ENCODE measurements around the gene SCNN1G. TPM values are rescaled to one million over a fixed set of nuclear protein-coding genes. Genes with fewer than 3 reads are reported as not detected.

The SCNN1G gene
- total RNA-seq, 1 experiment from 2014 or later = not detected

- POLR2A ChIA-PET = no interaction called here
These were observed 19.6 kb downstream of the SCNN1G start for GRCh38 chr16:23202166-23202565.

GRCh38 chr16:23206986-23207385, 24.4 kb downstream of the SCNN1G start:
- ChIA-PET POLR2A (no interaction called here), CTCF (no interaction called here), RAD21 (ENCODE audit: low non-redundant PET in 1 of 2, low total read pairs in 2 of 2, uncharacterized antibody in 2 of 2, unreplicated experiment in 2 of 2) (no interaction called here)
- H4K20me1 ChIP-seq (ENCODE audit: insufficient read depth) = no peaks in the 10 kb centered on the region
- H3K79me2 ChIP-seq (ENCODE audit: insufficient read depth, low read length) = no peaks in the 10 kb centered on the region
- no peak overlapping the region for H3K27ac ChIP-seq (ENCODE audit: low read depth, low read length)
- no peak for DNase-seq (ENCODE audit: low read depth, low spot score)
- intact Hi-C loops (cut with micrococcal nuclease) = no loop called here
- no TSS peak for BruUV-seq (replicated peaks)
- no peak overlapping the region for H3K4me3 ChIP-seq (replicated peaks in 1 of 2; ENCODE audit: low read depth in 1 of 2, low read length in 2 of 2)
- ATAC-seq = no peak
- TF ChIP-seq ZFX (IDR thresholded peaks at IDR 0.05) (no peak), CBX3 (IDR thresholded peaks at IDR 0.05; ENCODE audit: low read depth) (no peak), CEBPB (IDR thresholded peaks at IDR 0.05; ENCODE audit: low read depth) (no peak), TCF7L2 (IDR thresholded peaks at IDR 0.05; ENCODE audit: borderline replicate concordance, extremely low read depth, insufficient read depth, insufficient read length) (no peak), ATF3 (IDR thresholded peaks at IDR 0.05) (no peak), ZNF274 (IDR thresholded peaks at IDR 0.05; ENCODE audit: low read depth, low read length) (no peak)
- H2AFZ ChIP-seq (ENCODE audit: low read depth, low read length, poor library complexity, severe bottlenecking) = no peak overlapping the region
- H3K4me2 ChIP-seq (ENCODE audit: low read length) = no peak overlapping the region
- no peaks in the 10 kb centered on the region for H3K9me3 ChIP-seq (ENCODE audit: control insufficient read depth in 1 of 2, insufficient read depth in 1 of 2, low read depth in 1 of 2, low read length in 2 of 2)
- no peaks in the 10 kb centered on the region for H3K36me3 ChIP-seq (ENCODE audit: control insufficient read depth in 1 of 2, insufficient read depth in 2 of 2, low read length in 2 of 2)
- H3K9ac ChIP-seq (ENCODE audit: low read length) = no peak overlapping the region
- H3K4me1 ChIP-seq (ENCODE audit: control insufficient read depth in 1 of 2, insufficient read depth in 2 of 2, low read length in 2 of 2) = no peaks in the 10 kb centered on the region
- H3K9me2 ChIP-seq (ENCODE audit: insufficient read depth) = no peaks in the 10 kb centered on the region
- peaks cover 36% of the 10 kb centered on the region for H3K27me3 ChIP-seq (ENCODE audit: insufficient read depth, low read length)

More at GRCh38 chr16:23202166-23202565, 19.6 kb downstream of the SCNN1G start:
- no peaks in the 10 kb centered on the region for H3K79me2 ChIP-seq (ENCODE audit: insufficient read depth, low read length)
- TF ChIP-seq JUND (IDR thresholded peaks at IDR 0.05) = no peak
- TF ChIP-seq ZFX (IDR thresholded peaks at IDR 0.05) = no peak
- TF ChIP-seq CEBPB (IDR thresholded peaks at IDR 0.05; ENCODE audit: low read depth) = no peak
- TF ChIP-seq ELF1 (IDR thresholded peaks at IDR 0.05; ENCODE audit: borderline replicate concordance, low read depth) = no peak
- no peak for TF ChIP-seq POLR2AphosphoS5 (IDR thresholded peaks at IDR 0.05; ENCODE audit: low read depth, low read length)
- intact Hi-C loops (cut with micrococcal nuclease) = no loop called here
- no peaks in the 10 kb centered on the region for H3K9me3 ChIP-seq (ENCODE audit: control insufficient read depth in 1 of 2, insufficient read depth in 1 of 2, low read depth in 1 of 2, low read length in 2 of 2)
- H3K9me2 ChIP-seq (ENCODE audit: insufficient read depth) = no peaks in the 10 kb centered on the region
- no peak overlapping the region for H2AFZ ChIP-seq (ENCODE audit: low read depth, low read length, poor library complexity, severe bottlenecking)
- ChIA-PET RAD21 (ENCODE audit: low non-redundant PET in 1 of 2, low total read pairs in 2 of 2, uncharacterized antibody in 2 of 2, unreplicated experiment in 2 of 2) (no interaction called here), CTCF (no interaction called here)
- no peak overlapping the region for H3K9ac ChIP-seq (ENCODE audit: low read length)
- no TSS peak for BruUV-seq (replicated peaks)
- H3K27me3 ChIP-seq (ENCODE audit: insufficient read depth, low read length) = peaks cover 41% of the 10 kb centered on the region
- DNase-seq (ENCODE audit: low read depth, low spot score) (no peak), ATAC-seq (no peak)
- no peak overlapping the region for H3K27ac ChIP-seq (ENCODE audit: low read depth, low read length)
- H4K20me1 ChIP-seq (ENCODE audit: insufficient read depth) = no peaks in the 10 kb centered on the region
- H3K36me3 ChIP-seq (ENCODE audit: control insufficient read depth in 1 of 2, insufficient read depth in 2 of 2, low read length in 2 of 2) = no peaks in the 10 kb centered on the region
- no peak overlapping the region for H3K4me3 ChIP-seq (replicated peaks in 1 of 2; ENCODE audit: low read depth in 1 of 2, low read length in 2 of 2)
- H3K4me1 ChIP-seq (ENCODE audit: control insufficient read depth in 1 of 2, insufficient read depth in 2 of 2, low read length in 2 of 2) = no peaks in the 10 kb centered on the region
- H3K4me2 ChIP-seq (ENCODE audit: low read length) = no peak overlapping the region

Data from HCT116 (cell line).